GM10847 (cell line): ENCODE results near the gene APPL1.

Experiments used
- POLR2A ChIP-seq: IDR thresholded peaks from 2 replicates; pipeline ENCODE4 v1.6.1; 2011; ENCODE audit not compliant: insufficient read length; ENCODE audit errors: extremely low read depth

The APPL1 gene

GRCh38 chr3:57298041-57298440, 70.5 kb downstream of the APPL1 start:
- no peak for TF ChIP-seq POLR2A

- TF ChIP-seq POLR2A: no peak
Observed at GRCh38 chr3:57309769-57310360, 82.3 kb downstream of the APPL1 start.

GRCh38 chr3:57314204-57314603, 86.7 kb downstream of the APPL1 start:
- no peak for TF ChIP-seq POLR2A
